ENCODE data around the gene LAPTM5. TPM values are rescaled to one million over a fixed set of nuclear protein-coding genes. Genes with fewer than 3 reads are reported as not detected.
A peak's percentile ranks its signal among the peaks of the same experiment; 100 is the strongest.

The LAPTM5 gene
- total RNA-seq, 2 experiments from 2014 or later, result 474 to 485 TPM

DNA sequence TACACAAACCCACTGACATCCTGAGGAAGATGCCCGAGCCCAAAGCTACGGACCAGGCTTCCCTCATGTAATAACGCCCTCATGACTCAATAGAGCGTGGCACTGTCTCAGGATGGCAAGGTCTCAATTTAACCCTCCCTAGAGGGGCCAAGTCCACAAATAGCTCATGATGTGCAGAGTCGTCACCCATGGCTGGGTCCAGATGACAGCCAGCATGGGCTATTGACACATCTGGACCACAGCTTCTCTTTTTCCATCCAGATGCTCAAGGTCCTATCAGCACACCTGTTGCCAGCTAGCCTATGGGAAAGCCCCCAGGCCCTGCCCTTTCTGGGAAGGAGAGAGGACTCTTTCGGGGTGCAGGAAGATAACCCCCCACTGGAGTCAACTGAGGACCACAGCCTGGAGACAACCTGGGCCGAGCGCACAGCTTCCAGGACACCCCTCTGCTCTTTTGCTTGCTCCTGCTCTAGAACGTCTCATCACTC is 2.8 kb downstream of the LAPTM5 start:
- ATAC-seq (ENCODE audit: low read depth), result no peak
- Mint-ChIP-seq H3K9me3 (no peaks in the 10 kb centered on the region), H3K36me3 (peaks cover 20% of the 10 kb centered on the region), H3K4me3 (peak overlapping the region; percentile 99), H3K4me1 (peaks cover 75% of the 10 kb centered on the region), H3K27ac (peak overlapping the region; percentile 99), H3K27me3 (no peaks in the 10 kb centered on the region)
- DNase-seq, result no peak
- POLR2A ChIA-PET, result interaction anchor here (0.5 to 11.5 kb wide), 5 partner anchors 9 to 36 kb away, joined by 4 to 284 read pairs (median 5); no protein-coding TSS in a partner anchor

DNA sequence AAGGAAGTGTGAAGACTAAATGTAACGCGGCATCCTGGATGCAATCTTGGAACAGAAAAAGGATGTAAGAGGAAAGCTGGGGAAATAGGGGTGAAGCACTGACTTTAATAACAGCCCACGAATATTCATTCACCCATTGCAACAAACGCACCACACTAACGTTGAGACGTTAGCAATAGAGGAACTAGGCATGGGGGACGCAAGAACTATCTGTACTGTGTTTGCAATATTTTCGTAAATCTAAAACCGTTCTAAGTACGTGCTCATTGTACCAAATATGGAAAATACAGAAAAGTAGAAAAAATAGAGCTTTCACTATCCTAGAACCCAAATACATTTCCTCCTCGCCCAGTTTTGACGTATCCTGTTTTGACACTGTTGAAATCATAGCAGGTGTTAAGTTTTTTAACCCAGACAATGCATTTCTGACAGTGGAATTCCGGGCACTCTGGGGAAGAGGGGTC is 3.9 kb downstream of the LAPTM5 start:
- Mint-ChIP-seq H3K27me3 (no peaks in the 10 kb centered on the region), H3K4me1 (peaks cover 74% of the 10 kb centered on the region), H3K27ac (peak overlapping the region; percentile 99), H3K36me3 (peaks cover 20% of the 10 kb centered on the region), H3K4me3 (peak overlapping the region; percentile 99), H3K9me3 (no peaks in the 10 kb centered on the region)
- DNase-seq (no peak), ATAC-seq (ENCODE audit: low read depth) (no peak)
- POLR2A ChIA-PET, result interaction anchor here (1.4 to 11.5 kb wide), 2 partner anchors 8 to 35 kb away, joined by 6 to 284 read pairs; no protein-coding TSS in a partner anchor

DNA sequence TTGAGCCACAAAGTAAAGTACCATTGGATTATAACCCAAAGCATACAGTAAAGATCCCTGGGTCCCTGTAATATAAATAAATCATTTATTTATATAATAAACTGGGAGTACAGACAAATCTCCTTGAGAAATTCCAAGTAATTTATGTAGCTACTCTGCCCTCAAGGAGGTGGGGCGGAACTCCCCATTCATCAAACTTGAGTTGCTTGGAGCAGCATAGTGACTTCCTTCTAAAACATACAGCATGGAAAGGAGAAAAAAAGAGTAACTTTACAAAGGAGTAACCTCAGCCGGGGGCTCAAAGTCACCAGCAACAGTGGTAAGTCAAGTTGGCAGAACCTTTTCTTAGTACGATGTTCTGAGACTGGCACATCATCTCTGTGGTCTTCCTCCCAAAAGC is 4.5 kb downstream of the LAPTM5 start:
- Mint-ChIP-seq H3K4me1 (peaks cover 74% of the 10 kb centered on the region), H3K4me3 (peak overlapping the region; percentile 99), H3K27me3 (no peaks in the 10 kb centered on the region), H3K9me3 (no peaks in the 10 kb centered on the region), H3K36me3 (peaks cover 26% of the 10 kb centered on the region), H3K27ac (peak overlapping the region; percentile 99)
- no peak for ATAC-seq (ENCODE audit: low read depth)
- POLR2A ChIA-PET, result interaction anchor here (1.4 to 11.5 kb wide), 2 partner anchors 7 to 35 kb away, joined by 6 to 284 read pairs; no protein-coding TSS in a partner anchor
- DNase-seq, result no peak

DNA sequence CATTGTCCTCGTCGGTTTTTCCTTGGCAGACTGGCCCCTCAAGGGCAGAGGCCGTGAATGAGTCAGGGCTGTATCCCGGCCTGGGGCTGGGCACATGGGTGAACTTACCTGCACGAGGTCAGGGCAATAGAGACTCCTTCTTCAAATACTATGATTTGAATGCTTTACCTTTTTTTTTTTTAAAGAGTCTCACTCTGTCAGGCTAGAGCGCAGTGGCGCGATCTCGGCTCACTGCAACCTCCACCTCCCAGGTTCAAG is 5.0 kb downstream of the LAPTM5 start:
- Mint-ChIP-seq H3K36me3 (peaks cover 29% of the 10 kb centered on the region), H3K27ac (peak overlapping the region; percentile 96), H3K4me3 (peak overlapping the region; percentile 75), H3K4me1 (peaks cover 77% of the 10 kb centered on the region), H3K9me3 (no peaks in the 10 kb centered on the region), H3K27me3 (no peaks in the 10 kb centered on the region)
- POLR2A ChIA-PET, result interaction anchor here (1.0 to 1.2 kb wide), 2 partner anchors 9 to 20 kb away, joined by 4 to 8 read pairs; no protein-coding TSS in a partner anchor
- no peak for DNase-seq
- ATAC-seq (ENCODE audit: low read depth), result no peak

DNA sequence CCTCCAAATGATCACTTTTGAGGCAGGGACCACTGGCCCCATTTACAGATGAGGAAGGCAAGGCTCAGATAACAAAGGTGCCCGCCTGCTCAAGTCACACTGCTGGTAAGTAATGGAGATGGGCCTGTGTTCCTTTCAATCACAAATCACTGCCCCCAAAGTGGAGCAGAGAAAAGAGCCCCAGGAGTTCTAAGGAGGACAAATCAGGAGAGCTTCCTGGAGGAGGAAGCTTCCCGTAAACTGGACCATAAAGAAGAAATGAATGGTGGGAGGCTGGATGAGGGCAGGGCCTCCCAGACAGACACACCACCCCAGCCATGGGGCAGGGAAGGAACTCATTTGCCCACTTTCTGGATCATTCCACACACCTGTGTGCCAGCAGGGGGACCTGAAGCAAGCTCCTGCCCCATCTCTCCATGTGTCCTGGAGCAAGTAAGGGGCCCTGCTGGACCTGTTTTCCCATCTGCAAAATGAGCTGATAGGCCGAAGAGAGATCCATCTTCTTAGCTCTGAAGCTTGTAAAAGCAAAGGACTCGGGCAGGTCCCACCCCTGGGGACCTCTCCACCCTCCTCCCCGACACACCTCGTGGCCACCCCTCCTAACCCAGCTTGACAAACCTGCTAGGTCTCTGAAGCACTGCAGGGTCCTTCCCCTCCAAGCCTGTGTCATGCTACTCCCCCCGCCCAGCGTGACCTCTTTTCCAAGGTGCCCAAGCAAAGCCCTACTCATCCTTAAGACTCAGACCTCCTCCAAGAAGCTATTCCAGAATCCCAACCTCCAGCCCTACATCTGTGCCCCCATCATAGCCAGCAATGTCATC is 5.5 kb downstream of the LAPTM5 start:
- H3K27ac Mint-ChIP-seq, result peak overlapping the region; percentile 96
- no peak for DNase-seq
- ATAC-seq (ENCODE audit: low read depth), result no peak
- H3K9me3 Mint-ChIP-seq, result no peaks in the 10 kb centered on the region
- H3K27me3 Mint-ChIP-seq, result no peaks in the 10 kb centered on the region
- peak overlapping the region; percentile 75 for H3K4me3 Mint-ChIP-seq
- peaks cover 30% of the 10 kb centered on the region for H3K36me3 Mint-ChIP-seq
- peaks cover 81% of the 10 kb centered on the region for H3K4me1 Mint-ChIP-seq
- POLR2A ChIA-PET, result interaction anchor here (1.0 to 1.2 kb wide), 2 partner anchors 8 to 21 kb away, joined by 4 to 8 read pairs; no protein-coding TSS in a partner anchor

DNA sequence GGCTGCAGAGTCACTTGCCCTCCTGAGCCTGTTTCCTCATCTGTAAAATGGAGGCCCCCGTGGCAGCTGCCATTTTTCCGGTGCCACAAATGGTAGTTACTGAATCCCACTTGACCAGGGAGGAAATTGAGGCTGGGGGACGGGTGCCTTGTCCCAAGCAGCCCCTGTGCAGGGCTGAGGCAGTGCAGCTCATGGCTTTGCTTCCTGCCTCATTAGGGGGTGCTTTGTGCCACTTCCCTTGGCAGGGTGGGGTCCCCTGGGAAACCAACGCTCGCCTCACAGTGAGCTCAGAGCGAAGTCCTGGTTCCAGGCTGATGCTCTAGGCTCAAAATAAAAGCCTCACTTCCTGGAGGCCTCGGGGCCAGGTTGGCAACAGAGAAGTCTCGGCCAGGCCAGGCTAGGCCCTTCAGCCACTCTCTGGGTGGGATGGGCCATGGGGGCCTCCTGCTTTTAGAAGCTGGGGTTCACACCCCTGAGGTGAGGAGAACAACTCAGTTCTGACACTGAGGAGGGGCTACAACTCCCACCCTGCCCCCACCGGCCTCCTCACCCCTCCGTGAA is 6.8 kb downstream of the LAPTM5 start:
- POLR2A ChIA-PET, result interaction anchor here (1.0 to 11.7 kb wide), 3 partner anchors 8 to 32 kb away, joined by 4 to 284 read pairs (median 5); partner anchors contain the start of gene LAPTM5
- H3K36me3 Mint-ChIP-seq, result peaks cover 34% of the 10 kb centered on the region
- ATAC-seq (ENCODE audit: low read depth) (no peak), DNase-seq (no peak)
- H3K27ac Mint-ChIP-seq, result peak overlapping the region; percentile 96
- H3K4me1 Mint-ChIP-seq, result peaks cover 90% of the 10 kb centered on the region
- peak overlapping the region; percentile 86 for H3K4me3 Mint-ChIP-seq
- no peaks in the 10 kb centered on the region for H3K27me3 Mint-ChIP-seq
- no peaks in the 10 kb centered on the region for H3K9me3 Mint-ChIP-seq

DNA sequence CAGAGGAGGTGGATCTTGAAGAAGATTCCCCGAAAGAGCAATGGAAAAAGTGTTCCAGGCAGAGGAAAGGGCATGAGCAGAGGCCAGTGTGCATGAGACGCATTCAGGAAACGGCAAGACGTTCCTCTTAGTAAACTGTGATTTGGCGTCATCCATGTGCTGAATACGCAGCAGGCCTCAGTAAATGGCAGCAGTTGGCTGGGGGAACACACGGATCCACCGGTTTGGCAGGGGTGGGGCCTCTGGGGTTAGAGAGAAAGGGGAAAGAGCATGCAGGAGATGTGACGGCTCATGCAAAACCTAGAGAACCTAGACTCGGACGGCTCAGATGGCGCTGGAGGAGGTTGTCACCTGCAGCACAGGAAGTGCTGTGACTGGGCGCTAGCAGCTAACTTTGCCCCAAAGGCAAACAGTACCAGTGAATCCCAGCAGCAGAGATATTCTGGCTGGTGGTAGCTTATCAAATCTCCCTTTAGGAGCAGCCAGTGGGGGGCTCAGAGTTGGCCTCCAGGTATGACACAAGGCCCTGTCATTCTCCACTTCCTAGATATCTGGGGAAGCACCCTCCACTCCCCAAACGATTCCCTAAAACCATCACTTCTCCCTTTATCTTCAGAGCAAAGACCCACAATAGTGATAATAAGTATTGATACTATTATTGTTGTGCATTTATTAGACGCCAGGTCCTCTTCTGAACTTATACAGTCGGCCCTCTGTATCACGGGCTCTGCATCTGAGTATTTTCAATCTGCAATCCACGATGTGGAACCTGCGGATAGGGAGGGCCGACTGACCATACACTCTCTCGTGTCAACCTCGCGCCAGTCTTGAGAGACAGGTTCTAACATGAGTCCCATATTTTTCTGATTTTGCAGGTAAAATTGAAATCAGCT is 7.6 kb downstream of the LAPTM5 start:
- POLR2A ChIA-PET, result interaction anchor here (0.7 to 11.7 kb wide), 7 partner anchors 9 to 38 kb away, joined by 3 to 284 read pairs (median 4); partner anchors contain the start of gene LAPTM5
- Mint-ChIP-seq H3K27ac (peak overlapping the region; percentile 96), H3K4me3 (peak overlapping the region; percentile 86), H3K4me1 (peaks cover 90% of the 10 kb centered on the region), H3K27me3 (no peaks in the 10 kb centered on the region), H3K9me3 (no peaks in the 10 kb centered on the region), H3K36me3 (peaks cover 25% of the 10 kb centered on the region)
- peak; percentile 62 for ATAC-seq (ENCODE audit: low read depth)
- peak; percentile 69 for DNase-seq

DNA sequence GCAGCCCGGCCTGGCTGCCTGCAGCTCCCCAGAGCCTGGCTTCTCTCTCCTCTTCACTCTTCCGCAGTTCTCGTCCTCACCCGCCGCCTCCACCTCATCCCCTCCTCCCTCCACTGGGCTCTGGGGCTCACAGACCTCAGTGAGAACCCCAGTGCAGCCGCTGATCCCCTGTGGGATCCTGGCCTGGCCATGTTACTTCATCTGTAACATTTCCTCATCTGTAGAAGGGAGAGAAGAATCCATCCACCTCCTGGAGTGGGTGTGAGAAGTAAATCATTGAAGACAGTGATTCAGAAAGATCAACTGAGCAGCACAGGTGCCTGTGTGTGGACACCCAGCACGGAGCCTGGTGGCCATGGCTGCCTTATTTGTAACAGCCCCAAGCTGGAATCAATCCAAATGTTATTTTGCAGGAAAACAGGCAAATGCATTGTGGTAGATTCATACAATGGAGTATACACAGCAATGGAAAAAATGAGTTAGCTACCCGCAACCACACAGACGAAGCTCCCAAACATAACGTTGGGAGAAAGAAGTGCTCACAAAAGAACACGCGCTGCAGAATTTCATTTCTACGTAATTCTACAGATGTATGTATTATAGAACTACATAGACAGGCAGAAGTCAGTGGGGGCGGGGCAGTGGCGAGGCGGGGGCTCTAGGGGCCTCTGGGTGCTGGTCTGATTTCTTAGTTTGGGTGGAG is 8.7 kb downstream of the LAPTM5 start:
- Mint-ChIP-seq H3K9me3 (no peaks in the 10 kb centered on the region), H3K27ac (peak overlapping the region; percentile 96), H3K4me3 (peak overlapping the region; percentile 86), H3K27me3 (no peaks in the 10 kb centered on the region), H3K4me1 (peaks cover 90% of the 10 kb centered on the region), H3K36me3 (peaks cover 25% of the 10 kb centered on the region)
- POLR2A ChIA-PET, result interaction anchor here (0.7 to 11.7 kb wide), 7 partner anchors 10 to 37 kb away, joined by 3 to 284 read pairs (median 4); partner anchors contain the start of gene LAPTM5
- DNase-seq, result peak; percentile 65
- peak; percentile 10 for ATAC-seq (ENCODE audit: low read depth)

DNA sequence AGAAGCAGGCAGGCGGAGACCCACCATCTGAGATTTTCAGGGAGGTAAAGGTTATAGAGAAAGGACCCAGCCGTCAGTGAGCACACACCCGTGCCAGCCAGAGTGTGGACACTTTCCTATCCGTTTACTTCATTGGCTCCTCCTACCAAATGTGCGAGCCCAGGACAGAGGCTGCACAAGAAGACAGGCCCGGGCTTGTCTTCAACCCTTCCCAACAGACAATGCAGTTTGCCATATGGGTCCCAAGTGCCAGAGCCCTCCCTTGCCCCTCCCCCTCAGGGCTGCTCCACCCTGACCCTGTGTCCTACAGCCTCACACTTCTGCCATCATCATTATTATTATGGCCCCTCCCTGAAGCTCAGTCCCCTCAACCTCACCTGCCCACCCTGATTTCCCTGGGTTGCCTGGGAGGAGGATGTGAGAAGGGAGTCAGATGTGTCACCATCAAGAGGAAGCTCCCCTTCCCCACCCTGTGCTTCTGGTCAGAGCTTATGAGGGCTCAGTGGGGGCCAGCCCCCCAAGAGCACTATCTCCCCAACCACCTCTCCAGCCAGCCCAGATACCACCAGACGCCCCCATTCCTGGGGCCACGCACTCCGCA is 9.4 kb downstream of the LAPTM5 start:
- Mint-ChIP-seq H3K36me3 (peaks cover 25% of the 10 kb centered on the region), H3K9me3 (no peaks in the 10 kb centered on the region), H3K4me3 (peak overlapping the region; percentile 86), H3K27me3 (no peaks in the 10 kb centered on the region), H3K27ac (peak overlapping the region; percentile 96), H3K4me1 (peaks cover 89% of the 10 kb centered on the region)
- POLR2A ChIA-PET, result interaction anchor here (0.8 to 11.7 kb wide), 5 partner anchors 11 to 31 kb away, joined by 3 to 284 read pairs (median 4); partner anchors contain the start of gene LAPTM5
- ATAC-seq (ENCODE audit: low read depth), result no peak
- no peak for DNase-seq

DNA sequence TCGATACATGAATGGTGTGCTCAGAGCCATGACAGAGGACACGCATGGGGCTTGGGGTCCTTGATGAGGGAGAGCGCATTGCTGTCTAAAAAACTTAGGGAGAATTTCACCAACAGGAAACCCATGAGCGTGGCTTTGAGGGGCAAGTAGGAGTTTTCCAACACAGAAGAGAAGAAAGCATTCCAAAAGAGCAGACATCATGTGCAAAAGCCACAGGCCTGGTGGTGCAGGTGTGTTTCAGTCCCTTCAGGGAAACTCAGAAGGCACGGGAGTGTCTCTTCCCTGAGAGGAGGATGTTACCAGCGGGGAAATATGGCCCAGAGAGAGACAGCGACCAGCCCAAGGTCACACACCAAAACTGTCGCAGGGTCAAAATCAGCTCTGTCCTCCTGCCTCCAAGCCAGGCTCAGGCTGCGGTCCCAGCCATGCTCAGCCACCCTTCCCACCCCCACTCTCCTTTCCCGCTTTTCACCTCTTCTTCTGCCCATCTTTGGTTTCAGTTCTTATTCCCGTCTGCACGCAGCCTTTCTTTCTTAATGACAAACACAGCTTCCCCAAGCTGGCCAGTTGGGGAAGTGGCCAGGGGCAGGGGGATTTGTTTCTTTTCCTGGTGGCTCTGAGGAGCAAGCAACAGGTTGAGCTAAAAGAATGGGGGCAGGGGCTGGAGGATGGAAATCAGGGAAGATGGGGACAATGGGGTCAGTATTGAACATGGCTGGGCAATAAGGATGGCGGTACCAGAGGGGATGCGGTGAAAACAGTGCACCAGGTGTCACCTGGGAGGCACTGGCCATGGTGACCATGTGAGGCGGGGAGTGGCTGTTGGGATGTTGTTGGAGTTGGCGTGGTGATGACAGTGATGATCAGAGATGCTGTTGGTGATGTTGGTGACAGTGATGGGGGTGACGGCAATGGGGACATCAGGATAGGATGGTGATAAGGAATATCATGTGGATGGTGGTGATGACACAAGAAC is 10.3 kb downstream of the LAPTM5 start:
- POLR2A ChIA-PET, result interaction anchor here (11.7 kb wide), 1 partner anchor 11 kb away, joined by 284 read pairs; the partner anchor contains the start of gene LAPTM5
- Mint-ChIP-seq H3K9me3 (no peaks in the 10 kb centered on the region), H3K4me1 (peaks cover 94% of the 10 kb centered on the region), H3K36me3 (peaks cover 23% of the 10 kb centered on the region), H3K4me3 (peak overlapping the region; percentile 86), H3K27me3 (no peaks in the 10 kb centered on the region), H3K27ac (peak overlapping the region; percentile 96)
- no peak for ATAC-seq (ENCODE audit: low read depth)
- DNase-seq, result no peak
